ENCODE results near the gene MMP11. TPM values are rescaled to one million over a fixed set of nuclear protein-coding genes. Genes with fewer than 3 reads are reported as not detected.

Gene MMP11
- total RNA-seq, 1 experiment from 2014 or later, result 7.4 TPM

- Histone ChIP-seq H3K27me3 (ENCODE audit: insufficient read depth, low read length) (no peaks in the 10 kb centered on the region), H3K4me2 (ENCODE audit: low read length) (no peak overlapping the region), H3K27ac (ENCODE audit: low read depth, low read length) (no peak overlapping the region), H3K4me1 (ENCODE audit: control insufficient read depth in 1 of 2, insufficient read depth in 2 of 2, low read length in 2 of 2) (no peaks in the 10 kb centered on the region), H3K9ac (ENCODE audit: low read length) (no peak overlapping the region), H2AFZ (ENCODE audit: low read depth, low read length, poor library complexity, severe bottlenecking) (no peak overlapping the region), H3K9me3 (ENCODE audit: control insufficient read depth in 1 of 2, insufficient read depth in 1 of 2, low read depth in 1 of 2, low read length in 2 of 2) (no peaks in the 10 kb centered on the region), H3K4me3 (replicated peaks in 1 of 2; ENCODE audit: low read depth in 1 of 2, low read length in 2 of 2) (no peak overlapping the region), H4K20me1 (ENCODE audit: insufficient read depth) (no peaks in the 10 kb centered on the region), H3K9me2 (ENCODE audit: insufficient read depth) (no peaks in the 10 kb centered on the region), H3K79me2 (ENCODE audit: insufficient read depth, low read length) (no peaks in the 10 kb centered on the region), H3K36me3 (ENCODE audit: control insufficient read depth in 1 of 2, insufficient read depth in 2 of 2, low read length in 2 of 2) (peaks cover 36 to 50% of the 10 kb centered on the region in 2 experiments)
- DNase-seq (ENCODE audit: low read depth, low spot score) (no peak), ATAC-seq (no peak)
- RAD21 ChIA-PET (ENCODE audit: low non-redundant PET in 1 of 2, low total read pairs in 2 of 2, uncharacterized antibody in 2 of 2, unreplicated experiment in 2 of 2), result no interaction called here
- no peak for TF ChIP-seq YY1 (IDR thresholded peaks at IDR 0.05; ENCODE audit: extremely low read depth, insufficient replicate concordance, low read depth, low read length)
- TF ChIP-seq ELF1 (IDR thresholded peaks at IDR 0.05; ENCODE audit: borderline replicate concordance, low read depth), result no peak
- TF ChIP-seq SP1 (IDR thresholded peaks at IDR 0.05; ENCODE audit: low read depth), result no peak
- TF ChIP-seq CTCF (IDR thresholded peaks at IDR 0.05 in 2 of 3, conservative IDR thresholded peaks at IDR 0.05 in 1 of 3; ENCODE audit: borderline replicate concordance in 1 of 3, insufficient read depth in 1 of 3, low read depth in 2 of 3, low read length in 2 of 3), result no peak
- TF ChIP-seq ZFX (IDR thresholded peaks at IDR 0.05), result no peak
- no peak for TF ChIP-seq RAD21 (IDR thresholded peaks at IDR 0.05; ENCODE audit: low read depth)
- no peak for TF ChIP-seq REST (IDR thresholded peaks at IDR 0.05; ENCODE audit: low read depth)
- no peak for TF ChIP-seq ZBTB33 (IDR thresholded peaks at IDR 0.05; ENCODE audit: extremely low read depth, insufficient replicate concordance, low read length)
- TF ChIP-seq SRF (IDR thresholded peaks at IDR 0.05; ENCODE audit: low read depth), result no peak
- TF ChIP-seq EZH2phosphoT487 (IDR thresholded peaks at IDR 0.05; ENCODE audit: borderline replicate concordance), result no peak
- TF ChIP-seq CEBPB (IDR thresholded peaks at IDR 0.05; ENCODE audit: low read depth), result no peak
- POLR2A ChIA-PET, result no interaction called here
- CTCF ChIA-PET, result no interaction called here
- BruUV-seq (replicated peaks), result no TSS peak
- intact Hi-C loops (cut with micrococcal nuclease), result no loop called here
Observed at GRCh38 chr22:23804781-23805291, 32.2 kb downstream of the MMP11 start.

Measured in HCT116 (cell line).